ENCODE data around the gene CHST11. TPM values are rescaled to one million over a fixed set of nuclear protein-coding genes. Genes with fewer than 3 reads are reported as not detected.

Gene CHST11
- total RNA-seq, 1 donor from 2014 or later, result 7.7 TPM

DNA sequence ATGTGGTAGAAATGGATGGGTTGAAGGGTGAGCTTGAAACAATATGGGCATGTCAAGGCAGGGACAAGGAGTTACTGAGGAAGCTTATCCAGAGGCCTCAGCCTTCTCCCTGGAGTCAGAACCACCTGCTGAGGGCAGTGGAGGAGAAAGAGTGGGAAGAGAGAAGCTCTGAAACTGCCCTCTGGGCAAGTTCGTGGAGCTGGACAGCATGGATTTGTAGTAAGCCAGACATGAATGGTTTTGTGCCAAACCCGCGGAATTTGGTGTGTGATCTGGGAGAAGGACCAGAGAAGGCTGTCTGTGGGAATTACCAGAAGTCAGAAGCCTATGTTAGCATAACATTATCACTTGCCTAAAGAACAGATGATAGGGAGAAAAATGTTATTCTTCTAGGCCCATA lies 336.5 kb downstream of the CHST11 start:
- Histone ChIP-seq H3K27ac (no peak overlapping the region), H3K79me2 (ENCODE audit: low read depth) (no peaks in the 10 kb centered on the region), H4K20me1 (ENCODE audit: low read depth) (no peaks in the 10 kb centered on the region), H3K4me2 (no peak overlapping the region), H3K4me3 (no peak overlapping the region), H2AFZ (replicated peaks) (no peak overlapping the region), H3K4me1 (peaks cover 9% of the 10 kb centered on the region), H3K36me3 (no peaks in the 10 kb centered on the region), H3K9me3 (ENCODE audit: low read depth) (no peaks in the 10 kb centered on the region), H3F3A (ENCODE audit: low read depth) (no peaks in the 10 kb centered on the region), H3K9ac (no peak overlapping the region), H3K27me3 (no peaks in the 10 kb centered on the region)
- no peak for TF ChIP-seq EZH2phosphoT487 (IDR thresholded peaks at IDR 0.05)
- TF ChIP-seq, protein P1, sequence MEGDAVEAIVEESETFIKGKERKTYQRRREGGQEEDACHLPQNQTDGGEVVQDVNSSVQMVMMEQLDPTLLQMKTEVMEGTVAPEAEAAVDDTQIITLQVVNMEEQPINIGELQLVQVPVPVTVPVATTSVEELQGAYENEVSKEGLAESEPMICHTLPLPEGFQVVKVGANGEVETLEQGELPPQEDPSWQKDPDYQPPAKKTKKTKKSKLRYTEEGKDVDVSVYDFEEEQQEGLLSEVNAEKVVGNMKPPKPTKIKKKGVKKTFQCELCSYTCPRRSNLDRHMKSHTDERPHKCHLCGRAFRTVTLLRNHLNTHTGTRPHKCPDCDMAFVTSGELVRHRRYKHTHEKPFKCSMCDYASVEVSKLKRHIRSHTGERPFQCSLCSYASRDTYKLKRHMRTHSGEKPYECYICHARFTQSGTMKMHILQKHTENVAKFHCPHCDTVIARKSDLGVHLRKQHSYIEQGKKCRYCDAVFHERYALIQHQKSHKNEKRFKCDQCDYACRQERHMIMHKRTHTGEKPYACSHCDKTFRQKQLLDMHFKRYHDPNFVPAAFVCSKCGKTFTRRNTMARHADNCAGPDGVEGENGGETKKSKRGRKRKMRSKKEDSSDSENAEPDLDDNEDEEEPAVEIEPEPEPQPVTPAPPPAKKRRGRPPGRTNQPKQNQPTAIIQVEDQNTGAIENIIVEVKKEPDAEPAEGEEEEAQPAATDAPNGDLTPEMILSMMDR (IDR thresholded peaks at IDR 0.05), result no peak
- no peak for TF ChIP-seq EZH2 (IDR thresholded peaks at IDR 0.05)
- no peak overlapping the region for H3K27ac Mint-ChIP-seq
- H3K4me1 Mint-ChIP-seq, result peaks cover 13% of the 10 kb centered on the region
- H3K27me3 Mint-ChIP-seq (ENCODE audit: insufficient read depth, low read depth), result no peaks in the 10 kb centered on the region
- no peak for DNase-seq (ENCODE audit: low spot score)
- no peak overlapping the region for H3K4me3 Mint-ChIP-seq
- no peaks in the 10 kb centered on the region for H3K9me3 Mint-ChIP-seq
- no peaks in the 10 kb centered on the region for H3K36me3 Mint-ChIP-seq

DNA sequence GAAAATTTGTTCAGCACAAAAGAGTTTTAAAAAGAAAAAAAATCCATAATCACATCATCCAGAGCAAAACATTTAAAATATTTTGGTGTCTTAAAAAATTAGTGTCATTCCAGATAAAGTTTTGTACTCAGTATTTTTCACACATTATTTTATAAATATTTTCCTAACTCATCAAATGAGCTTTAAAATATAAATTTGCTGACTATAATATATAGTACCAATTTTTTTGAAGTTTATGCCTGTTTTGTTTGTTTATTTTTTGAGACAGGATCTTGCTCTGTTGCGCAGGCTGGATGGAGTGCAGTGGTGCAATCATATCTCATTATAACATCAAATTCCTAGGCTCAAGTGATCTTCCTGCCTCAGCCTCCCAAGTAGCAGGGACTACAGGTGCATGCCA lies 337.2 kb downstream of the CHST11 start:
- Histone ChIP-seq H3K36me3 (no peaks in the 10 kb centered on the region), H3K9ac (no peak overlapping the region), H2AFZ (replicated peaks) (no peak overlapping the region), H3K27ac (no peak overlapping the region), H3K4me3 (no peak overlapping the region), H3K27me3 (no peaks in the 10 kb centered on the region), H3K9me3 (ENCODE audit: low read depth) (no peaks in the 10 kb centered on the region), H4K20me1 (ENCODE audit: low read depth) (no peaks in the 10 kb centered on the region), H3K4me2 (no peak overlapping the region), H3F3A (ENCODE audit: low read depth) (no peaks in the 10 kb centered on the region), H3K4me1 (peaks cover 6% of the 10 kb centered on the region), H3K79me2 (ENCODE audit: low read depth) (no peaks in the 10 kb centered on the region)
- Mint-ChIP-seq H3K36me3 (no peaks in the 10 kb centered on the region), H3K27ac (no peak overlapping the region), H3K4me3 (no peak overlapping the region), H3K9me3 (no peaks in the 10 kb centered on the region), H3K4me1 (peaks cover 9% of the 10 kb centered on the region), H3K27me3 (ENCODE audit: insufficient read depth, low read depth) (no peaks in the 10 kb centered on the region)
- no peak for TF ChIP-seq EZH2 (IDR thresholded peaks at IDR 0.05)
- TF ChIP-seq, protein P1 (IDR thresholded peaks at IDR 0.05), result no peak
- no peak for TF ChIP-seq EZH2phosphoT487 (IDR thresholded peaks at IDR 0.05)
- DNase-seq (ENCODE audit: low spot score), result no peak

DNA sequence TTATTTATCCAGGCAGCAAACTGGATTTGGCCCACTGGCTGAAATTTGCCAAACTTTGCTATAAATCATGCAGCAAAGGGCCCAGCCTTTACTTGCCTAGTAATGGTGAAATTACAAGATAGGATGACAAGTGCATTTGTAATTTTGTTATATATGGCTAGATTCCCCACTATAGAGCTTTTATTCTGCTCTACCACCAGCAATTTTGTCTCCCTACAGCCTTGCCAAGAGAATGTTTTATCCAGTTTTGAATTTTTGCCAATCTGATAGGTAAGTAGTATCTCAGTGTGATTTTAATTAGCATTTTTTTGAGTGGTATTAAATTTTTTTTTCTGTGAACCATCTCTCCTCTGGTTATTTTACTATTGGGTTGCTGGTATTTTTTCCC lies 339.7 kb downstream of the CHST11 start:
- Mint-ChIP-seq H3K4me1 (no peaks in the 10 kb centered on the region), H3K27me3 (ENCODE audit: insufficient read depth, low read depth) (no peaks in the 10 kb centered on the region), H3K4me3 (no peak overlapping the region), H3K9me3 (no peaks in the 10 kb centered on the region), H3K36me3 (no peaks in the 10 kb centered on the region), H3K27ac (no peak overlapping the region)
- Histone ChIP-seq H3K9ac (no peak overlapping the region), H3K4me2 (no peak overlapping the region), H3K27me3 (no peaks in the 10 kb centered on the region), H3K4me3 (no peak overlapping the region), H3F3A (ENCODE audit: low read depth) (no peaks in the 10 kb centered on the region), H3K9me3 (ENCODE audit: low read depth) (peaks cover 9% of the 10 kb centered on the region), H3K79me2 (ENCODE audit: low read depth) (no peaks in the 10 kb centered on the region), H4K20me1 (ENCODE audit: low read depth) (no peaks in the 10 kb centered on the region), H3K4me1 (no peaks in the 10 kb centered on the region), H2AFZ (replicated peaks) (no peak overlapping the region), H3K36me3 (peaks cover 8% of the 10 kb centered on the region), H3K27ac (no peak overlapping the region)
- DNase-seq (ENCODE audit: low spot score), result no peak
- TF ChIP-seq, protein P1 (IDR thresholded peaks at IDR 0.05), result no peak
- TF ChIP-seq EZH2 (IDR thresholded peaks at IDR 0.05), result no peak
- TF ChIP-seq EZH2phosphoT487 (IDR thresholded peaks at IDR 0.05), result no peak

All from neural progenitor cell (in vitro differentiated cells).